Measurements from ENCODE around the gene MPST. TPM values are rescaled to one million over a fixed set of nuclear protein-coding genes. Genes with fewer than 3 reads are reported as not detected.

MPST gene
- total and polyA plus RNA-seq, 4 donors, result 59.2 to 247 (median 71.7) TPM

DNA sequence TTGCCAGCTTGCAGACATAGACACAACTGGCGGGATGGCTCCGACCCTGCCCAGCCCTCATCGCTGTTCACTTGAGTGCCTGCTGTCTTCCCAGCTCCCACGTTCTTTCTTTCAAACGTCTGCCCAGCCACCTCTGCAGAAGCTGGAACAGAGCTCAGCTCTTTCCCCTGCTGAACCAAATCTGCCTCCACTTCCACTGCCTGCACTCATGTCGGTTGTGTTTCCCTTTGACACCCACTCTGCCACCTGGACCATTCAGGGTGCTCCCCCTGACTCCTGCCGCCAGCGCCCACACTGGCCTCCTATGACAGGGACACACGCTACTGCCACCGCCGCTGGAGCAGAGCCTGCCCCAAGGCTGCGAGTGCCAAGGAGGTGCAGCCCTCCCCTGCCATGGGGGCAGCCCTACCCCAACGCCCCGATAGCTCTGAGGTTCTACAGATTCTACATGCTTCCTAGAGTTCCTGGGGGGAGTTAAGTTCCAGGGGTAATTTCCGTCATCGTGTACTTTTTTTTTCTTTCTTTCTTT is 38.2 kb upstream of the MPST start:
- H3K36me3 ChIP-seq (ENCODE audit: control insufficient read depth in 4 of 4, insufficient read depth in 4 of 4, low read length in 4 of 4), result no peaks in the 10 kb centered on the region
- peaks cover 0 to 8% (median 8%) of the 10 kb centered on the region in 4 donors for H3K9me3 ChIP-seq (ENCODE audit: control insufficient read depth in 4 of 4, insufficient read depth in 3 of 4, low read length in 3 of 4)
- no peak overlapping the region for H3K9ac ChIP-seq (ENCODE audit: insufficient read depth in 1 of 2, low read length in 2 of 2)
- no peak for TF ChIP-seq CTCF (IDR thresholded peaks at IDR 0.05; ENCODE audit: control extremely low read depth, extremely low read depth)
- 84 to 91% methylated on average over 16 of the region's 16 CpGs for WGBS, 2 donors
- DNase-seq, result no peak
- H3K4me1 ChIP-seq (ENCODE audit: control insufficient read depth in 5 of 5, insufficient read depth in 5 of 5, low read length in 5 of 5), result peaks cover 0 to 5% (median 0%) of the 10 kb centered on the region in 5 donors
- H3K27ac ChIP-seq (ENCODE audit: low read depth in 1 of 2, low read length in 1 of 2), result no peak overlapping the region
- no peak for ATAC-seq (ENCODE audit: insufficient read depth, low FRiP score)
- H3K4me3 ChIP-seq, result no peak overlapping the region
- H3K27me3 ChIP-seq (ENCODE audit: control insufficient read depth in 3 of 3, insufficient read depth in 3 of 3, low read length in 2 of 3), result no peaks in the 10 kb centered on the region

GRCh38 chr22:36982136-36982535 is 37.4 kb upstream of the MPST start:
- peaks cover 0 to 10% (median 9%) of the 10 kb centered on the region in 4 donors for H3K9me3 ChIP-seq (ENCODE audit: control insufficient read depth in 4 of 4, insufficient read depth in 3 of 4, low read length in 3 of 4)
- H3K27me3 ChIP-seq (ENCODE audit: control insufficient read depth in 3 of 3, insufficient read depth in 3 of 3, low read length in 2 of 3), result no peaks in the 10 kb centered on the region
- H3K4me1 ChIP-seq (ENCODE audit: control insufficient read depth in 5 of 5, insufficient read depth in 5 of 5, low read length in 5 of 5), result peaks cover 0 to 5% (median 0%) of the 10 kb centered on the region in 5 donors
- ATAC-seq (ENCODE audit: insufficient read depth, low FRiP score) (no peak), DNase-seq (no peak)
- H3K36me3 ChIP-seq (ENCODE audit: control insufficient read depth in 4 of 4, insufficient read depth in 4 of 4, low read length in 4 of 4), result no peaks in the 10 kb centered on the region
- no peak overlapping the region for H3K27ac ChIP-seq (ENCODE audit: low read depth in 1 of 2, low read length in 1 of 2)
- no peak overlapping the region for H3K4me3 ChIP-seq
- 63 to 64% methylated on average over 5 of the region's 5 CpGs for WGBS, 2 donors
- no peak for TF ChIP-seq CTCF (IDR thresholded peaks at IDR 0.05; ENCODE audit: control extremely low read depth, extremely low read depth)
- H3K9ac ChIP-seq (ENCODE audit: insufficient read depth in 1 of 2, low read length in 2 of 2), result no peak overlapping the region

GRCh38 chr22:36985211-36985889 is 34.2 kb upstream of the MPST start:
- no peak for TF ChIP-seq CTCF (IDR thresholded peaks at IDR 0.05; ENCODE audit: control extremely low read depth, extremely low read depth)
- no peaks in the 10 kb centered on the region for H3K27me3 ChIP-seq (ENCODE audit: control insufficient read depth in 3 of 3, insufficient read depth in 3 of 3, low read length in 2 of 3)
- H3K4me3 ChIP-seq, result no peak overlapping the region
- no peak for ATAC-seq (ENCODE audit: insufficient read depth, low FRiP score)
- no peak overlapping the region for H3K9ac ChIP-seq (ENCODE audit: insufficient read depth in 1 of 2, low read length in 2 of 2)
- peaks cover 0 to 10% (median 9%) of the 10 kb centered on the region in 4 donors for H3K9me3 ChIP-seq (ENCODE audit: control insufficient read depth in 4 of 4, insufficient read depth in 3 of 4, low read length in 3 of 4)
- peaks cover 0 to 2% (median 0%) of the 10 kb centered on the region in 5 donors for H3K4me1 ChIP-seq (ENCODE audit: control insufficient read depth in 5 of 5, insufficient read depth in 5 of 5, low read length in 5 of 5)
- no peaks in the 10 kb centered on the region for H3K36me3 ChIP-seq (ENCODE audit: control insufficient read depth in 4 of 4, insufficient read depth in 4 of 4, low read length in 4 of 4)
- H3K27ac ChIP-seq (ENCODE audit: low read depth in 1 of 2, low read length in 1 of 2), result no peak overlapping the region
- peak in 2 of 3 donors; percentile 10 to 37 for DNase-seq
- 40 to 59% methylated on average over 10 of the region's 10 CpGs for WGBS, 2 donors
